HEK293T (cell line): ENCODE measurements around the gene AP5S1.
"Not testable (repeated sequence)": the region's sequence is repeated elsewhere in the genome, so short reads cannot be mapped to it uniquely, and the experiment has no call there.

Source experiments
- CTCF ChIA-PET: fragments of 350-600 bp; formaldehyde crosslinking; extraction: SDS; loops from one replicate; lab custom pipeline; 2021; ENCODE audit warnings: antibody characterized with exemption, inconsistent platforms; lab: Yijun Ruan, JAX
- POLR2A ChIA-PET: fragments of 350-600 bp; formaldehyde crosslinking; extraction: SDS; loops from one replicate; lab custom pipeline; 2020; ENCODE audit warnings: antibody characterized with exemption, inconsistent platforms; lab: Yijun Ruan, JAX
- DNase-seq: peaks from one replicate; pipeline ENCODE4 v3.0.0; 2012; ENCODE audit warnings: mixed read lengths; ENCODE audit errors: extremely low spot score
- ARNT ChIP-seq: fragments of 450-650 bp; IDR thresholded peaks from 2 replicates; pipeline ENCODE4 v1.6.1; 2017; ENCODE audit warnings: mild to moderate bottlenecking
- BHLHE40 ChIP-seq: fragments of 450-650 bp; IDR thresholded peaks from 2 replicates; pipeline ENCODE4 v1.6.1; 2016; ENCODE audit warnings: mild to moderate bottlenecking, moderate library complexity, borderline replicate concordance
- CTBP1 ChIP-seq: fragments of 450-650 bp; IDR thresholded peaks from 2 replicates; pipeline ENCODE4 v1.6.1; 2016; ENCODE audit warnings: borderline replicate concordance
- ELF4 ChIP-seq: fragments of 450-650 bp; IDR thresholded peaks from 2 replicates; pipeline ENCODE4 v1.6.1; 2017; ENCODE audit warnings: antibody characterized with exemption
- FOXA1 ChIP-seq: fragments of 450-650 bp; IDR thresholded peaks from 2 replicates; pipeline ENCODE4 v1.6.1; 2016; ENCODE audit warnings: mild to moderate bottlenecking
- FOXK2 ChIP-seq: fragments of 450-650 bp; IDR thresholded peaks from 2 replicates; pipeline ENCODE4 v1.6.1; 2016; ENCODE audit warnings: mild to moderate bottlenecking
- FOXM1 ChIP-seq: fragments of 450-650 bp; IDR thresholded peaks from 2 replicates; pipeline ENCODE4 v1.6.1; 2017; ENCODE audit warnings: mild to moderate bottlenecking, borderline replicate concordance
- HDGF ChIP-seq: fragments of 450-650 bp; IDR thresholded peaks from 2 replicates; pipeline ENCODE4 v1.6.1; 2017; ENCODE audit warnings: antibody characterized with exemption, borderline replicate concordance
- L3MBTL2 ChIP-seq: fragments of 450-650 bp; conservative IDR thresholded peaks from 2 replicates; pipeline ENCODE4 v1.6.1; 2016; ENCODE audit warnings: mild to moderate bottlenecking
- LEF1 ChIP-seq: fragments of 450-650 bp; IDR thresholded peaks from 2 replicates; pipeline ENCODE4 v1.6.1; 2017; ENCODE audit warnings: mild to moderate bottlenecking, borderline replicate concordance
- NFRKB ChIP-seq: fragments of 450-650 bp; IDR thresholded peaks from 2 replicates; pipeline ENCODE4 v1.6.1; 2016; ENCODE audit warnings: mild to moderate bottlenecking, moderate library complexity
- SP1 ChIP-seq: fragments of 450-650 bp; IDR thresholded peaks from 2 replicates; pipeline ENCODE4 v1.6.1; 2017
- SUZ12 ChIP-seq: fragments of 450-650 bp; IDR thresholded peaks from 2 replicates; pipeline ENCODE4 v1.6.1; 2016; ENCODE audit warnings: mild to moderate bottlenecking
- TARDBP ChIP-seq: fragments of 450-650 bp; IDR thresholded peaks from 2 replicates; pipeline ENCODE4 v1.6.1; 2016
- ZNF384 ChIP-seq: fragments of 450-650 bp; IDR thresholded peaks from 2 replicates; pipeline ENCODE4 v1.6.1; 2016
- TF ChIP-seq, protein P1 (sequence below): fragments of 450-650 bp; IDR thresholded peaks from 2 replicates; pipeline ENCODE4 v1.6.1; 2016

The AP5S1 gene

GRCh38 chr20:3788685-3789155 lies 31.6 kb upstream of the AP5S1 start:
- POLR2A ChIA-PET, result interaction anchor here (2.2 kb wide), 1 partner anchor 21 kb away, joined by 19 read pairs; the partner anchor contains the start of gene ADISSP
- CTCF ChIA-PET, result interaction anchor here (0.7 to 2.5 kb wide), 4 partner anchors 11 to 66 kb away, joined by 5 to 13 read pairs (median 6); partner anchors contain the start of gene AP5S1
- TF ChIP-seq ARNT (no peak), SUZ12 (no peak), LEF1 (no peak), SP1 (no peak)
- TF ChIP-seq, protein P1, sequence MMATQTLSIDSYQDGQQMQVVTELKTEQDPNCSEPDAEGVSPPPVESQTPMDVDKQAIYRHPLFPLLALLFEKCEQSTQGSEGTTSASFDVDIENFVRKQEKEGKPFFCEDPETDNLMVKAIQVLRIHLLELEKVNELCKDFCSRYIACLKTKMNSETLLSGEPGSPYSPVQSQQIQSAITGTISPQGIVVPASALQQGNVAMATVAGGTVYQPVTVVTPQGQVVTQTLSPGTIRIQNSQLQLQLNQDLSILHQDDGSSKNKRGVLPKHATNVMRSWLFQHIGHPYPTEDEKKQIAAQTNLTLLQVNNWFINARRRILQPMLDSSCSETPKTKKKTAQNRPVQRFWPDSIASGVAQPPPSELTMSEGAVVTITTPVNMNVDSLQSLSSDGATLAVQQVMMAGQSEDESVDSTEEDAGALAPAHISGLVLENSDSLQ, result peak; percentile 32; the same call in 1 of the 2 replicates
- DNase-seq, result no peak

DNA sequence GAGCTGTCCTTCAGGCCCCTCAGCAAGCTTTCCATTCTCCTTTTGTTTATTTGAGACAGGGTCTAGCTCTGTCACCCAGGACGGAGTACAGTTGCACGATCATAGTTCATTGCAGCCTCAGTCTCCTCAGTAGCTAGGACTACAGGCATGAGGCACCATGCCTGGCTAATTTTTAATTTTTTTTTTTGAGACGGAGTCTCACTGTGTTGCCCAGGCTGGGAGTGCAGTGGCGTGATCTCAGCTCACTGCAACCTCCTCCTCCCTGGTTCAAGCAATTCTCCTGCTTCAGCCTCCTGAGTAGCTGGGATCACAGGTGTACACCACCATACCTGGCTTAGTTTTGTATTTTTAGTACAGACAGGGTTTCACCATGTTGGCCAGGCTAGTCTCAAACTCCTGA lies 31.1 kb upstream of the AP5S1 start:
- DNase-seq, POLR2A ChIA-PET: not testable (repeated sequence)
- CTCF ChIA-PET, result interaction anchor here (0.7 to 2.5 kb wide), 5 partner anchors 10 to 65 kb away, joined by 4 to 13 read pairs (median 5); partner anchors contain the start of gene AP5S1

DNA sequence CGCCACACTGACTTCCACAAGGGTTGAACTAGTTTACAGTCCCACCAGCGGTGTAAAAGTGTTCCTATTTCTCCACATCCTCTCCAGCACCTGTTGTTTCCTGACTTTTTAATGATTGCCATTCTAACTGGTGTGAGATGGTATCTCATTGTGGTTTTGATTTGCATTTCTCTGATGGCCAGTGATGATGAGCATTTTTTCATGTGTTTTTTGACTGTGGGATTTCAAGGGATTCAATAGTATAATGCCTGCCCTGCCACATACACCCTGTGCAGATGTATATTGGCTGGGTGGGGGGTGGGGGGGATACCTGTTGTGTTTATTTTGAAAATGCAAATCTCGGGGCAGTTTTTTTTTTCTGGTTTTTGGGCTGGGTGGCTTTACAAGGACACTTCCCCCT lies 26.2 kb upstream of the AP5S1 start:
- POLR2A ChIA-PET, DNase-seq, CTCF ChIA-PET: not testable (repeated sequence)

DNA sequence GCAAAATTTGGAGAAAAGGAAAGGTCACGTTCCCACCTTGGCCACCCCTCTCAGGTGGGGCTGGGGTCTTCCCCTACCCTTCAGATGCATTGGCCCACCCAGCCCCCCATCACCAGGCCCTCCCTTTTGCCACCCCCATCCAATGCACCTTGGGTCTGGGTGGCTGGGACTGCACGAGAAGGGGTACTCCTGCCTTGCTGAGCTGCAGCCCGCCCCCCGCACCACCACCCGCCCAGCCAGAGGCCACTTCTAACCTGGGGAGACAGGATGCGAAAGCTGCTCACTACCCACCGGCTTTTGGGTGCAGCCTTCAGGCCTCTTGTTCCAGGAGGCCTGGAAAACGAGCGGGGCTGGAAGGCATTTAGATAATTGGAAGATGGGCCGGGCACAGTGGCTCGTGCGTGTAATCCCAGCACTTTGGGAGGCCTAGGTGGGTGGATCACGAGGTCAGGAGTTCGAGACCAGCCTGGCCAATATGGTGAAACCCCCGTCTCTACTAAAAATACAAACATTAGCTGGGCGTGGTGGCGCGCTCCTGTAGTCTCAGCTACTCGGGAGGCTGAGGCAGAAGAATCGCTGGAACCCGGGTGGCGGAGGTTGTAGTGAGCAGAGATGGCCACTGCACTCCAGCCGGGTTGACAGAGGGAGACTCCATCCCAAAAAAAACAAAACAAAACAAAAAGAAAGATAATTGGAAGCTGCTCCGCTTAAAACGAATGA lies 25.5 kb upstream of the AP5S1 start:
- ChIA-PET CTCF (interaction anchor here (0.6 to 2.0 kb wide), 2 partner anchors 26 to 333 kb away, joined by 3 to 5 read pairs; partner anchors contain the start of gene AP5S1), POLR2A (no interaction called here)
- no peak for DNase-seq
- TF ChIP-seq CTBP1 (no peak), ELF4 (no peak), FOXK2 (no peak), ZNF384 (no peak), NFRKB (no peak), SUZ12 (no peak), FOXA1 (no peak), TARDBP (no peak), LEF1 (no peak)
- TF ChIP-seq, protein P1, result no peak

- ChIA-PET POLR2A (interaction anchor here (0.7 to 1.4 kb wide), 6 partner anchors 8 to 28 kb away, joined by 3 to 11 read pairs (median 4); partner anchors contain the start of genes ADISSP, AP5S1 and CENPB), CTCF (interaction anchor here (0.6 to 2.0 kb wide), 3 partner anchors 23 to 334 kb away, joined by 3 to 5 read pairs (median 5); partner anchors contain the start of gene AP5S1)
- TF ChIP-seq ARNT, result no peak
- TF ChIP-seq SUZ12, result no peak
- peak; percentile 97 for TF ChIP-seq FOXM1
- no peak for TF ChIP-seq TARDBP
- TF ChIP-seq HDGF, result no peak
- TF ChIP-seq, protein P1, result no peak
- TF ChIP-seq ELF4, result peak; percentile 41; the same call in 1 of the 2 replicates
- TF ChIP-seq NFRKB, result no peak
- no peak for TF ChIP-seq BHLHE40
- TF ChIP-seq CTBP1, result peak; percentile 53; the same call in 1 of the 2 replicates
- TF ChIP-seq ZNF384, result no peak
- TF ChIP-seq SP1, result no peak
- no peak for TF ChIP-seq LEF1
- no peak for TF ChIP-seq FOXK2
- TF ChIP-seq L3MBTL2, result peak; percentile 80
- TF ChIP-seq FOXA1, result no peak
- DNase-seq, result peak; percentile 89
These were observed 24.6 kb upstream of the AP5S1 start, which contains the start of gene CDC25B for GRCh38 chr20:3795511-3796468. Gene CDC25B, plus strand, starts transcription at chr20:3796310. Its CDS starts 222 bp downstream, at chr20:3796532.
